B cell (primary cell): ENCODE measurements around the gene CBLN3.

Experiments used
- EZH2 ChIP-seq: IDR thresholded peaks from 2 replicates; pipeline ENCODE4 v1.6.1; 2012; ENCODE audit warnings: borderline replicate concordance, low read depth, mild to moderate bottlenecking, moderate library complexity, low read length; ENCODE audit not compliant: insufficient read depth, poor library complexity, severe bottlenecking
- TF ChIP-seq, protein P1 (sequence below): fragments of 200-600 bp; IDR thresholded peaks from one replicate; pipeline ENCODE4 v1.8.0; 2022; ENCODE audit warnings: antibody characterized with exemption, mild to moderate bottlenecking

DNA sequence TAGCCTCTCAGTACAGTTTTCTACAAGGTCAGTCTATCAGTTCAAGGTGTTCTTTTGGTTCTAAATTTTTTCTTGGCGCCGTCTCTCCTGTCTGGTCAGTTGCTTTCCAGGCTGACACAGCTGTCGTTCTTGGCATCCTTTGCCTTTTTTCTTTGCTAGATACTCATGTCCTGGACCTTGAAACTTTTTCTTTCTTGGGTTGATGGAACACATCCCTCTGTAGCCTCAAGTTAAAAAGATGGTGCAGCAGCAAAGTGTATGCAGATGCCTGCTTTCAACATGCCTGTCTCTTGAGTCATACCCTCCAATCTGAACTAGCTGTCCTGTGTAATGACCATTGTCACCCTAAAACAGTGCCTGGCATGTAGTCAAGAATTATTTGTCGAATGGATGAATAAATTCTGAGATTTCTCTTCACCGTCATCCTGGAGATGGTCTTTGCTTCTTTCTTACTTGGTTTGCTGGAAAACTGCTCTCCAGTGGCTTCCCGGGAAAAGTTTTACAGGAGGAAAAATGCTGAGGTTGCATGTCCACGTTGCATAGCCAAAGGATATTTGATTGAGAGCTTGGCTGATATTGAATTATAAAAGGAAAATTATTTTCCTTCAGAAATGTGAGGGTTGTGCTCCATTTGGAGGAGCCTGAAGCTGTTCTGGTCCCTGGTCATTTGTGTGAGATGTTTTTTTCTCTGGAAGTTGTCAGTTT is 26.0 kb downstream of the CBLN3 start:
- TF ChIP-seq, protein P1, sequence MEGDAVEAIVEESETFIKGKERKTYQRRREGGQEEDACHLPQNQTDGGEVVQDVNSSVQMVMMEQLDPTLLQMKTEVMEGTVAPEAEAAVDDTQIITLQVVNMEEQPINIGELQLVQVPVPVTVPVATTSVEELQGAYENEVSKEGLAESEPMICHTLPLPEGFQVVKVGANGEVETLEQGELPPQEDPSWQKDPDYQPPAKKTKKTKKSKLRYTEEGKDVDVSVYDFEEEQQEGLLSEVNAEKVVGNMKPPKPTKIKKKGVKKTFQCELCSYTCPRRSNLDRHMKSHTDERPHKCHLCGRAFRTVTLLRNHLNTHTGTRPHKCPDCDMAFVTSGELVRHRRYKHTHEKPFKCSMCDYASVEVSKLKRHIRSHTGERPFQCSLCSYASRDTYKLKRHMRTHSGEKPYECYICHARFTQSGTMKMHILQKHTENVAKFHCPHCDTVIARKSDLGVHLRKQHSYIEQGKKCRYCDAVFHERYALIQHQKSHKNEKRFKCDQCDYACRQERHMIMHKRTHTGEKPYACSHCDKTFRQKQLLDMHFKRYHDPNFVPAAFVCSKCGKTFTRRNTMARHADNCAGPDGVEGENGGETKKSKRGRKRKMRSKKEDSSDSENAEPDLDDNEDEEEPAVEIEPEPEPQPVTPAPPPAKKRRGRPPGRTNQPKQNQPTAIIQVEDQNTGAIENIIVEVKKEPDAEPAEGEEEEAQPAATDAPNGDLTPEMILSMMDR: no peak
- TF ChIP-seq EZH2: no peak
